ENCODE measurements around the gene DNM1L. TPM values are rescaled to one million over a fixed set of nuclear protein-coding genes. Genes with fewer than 3 reads are reported as not detected.

DNM1L gene
- polyA plus RNA-seq, 3 donors = 23.6 to 45.6 (median 31.5) TPM

DNA sequence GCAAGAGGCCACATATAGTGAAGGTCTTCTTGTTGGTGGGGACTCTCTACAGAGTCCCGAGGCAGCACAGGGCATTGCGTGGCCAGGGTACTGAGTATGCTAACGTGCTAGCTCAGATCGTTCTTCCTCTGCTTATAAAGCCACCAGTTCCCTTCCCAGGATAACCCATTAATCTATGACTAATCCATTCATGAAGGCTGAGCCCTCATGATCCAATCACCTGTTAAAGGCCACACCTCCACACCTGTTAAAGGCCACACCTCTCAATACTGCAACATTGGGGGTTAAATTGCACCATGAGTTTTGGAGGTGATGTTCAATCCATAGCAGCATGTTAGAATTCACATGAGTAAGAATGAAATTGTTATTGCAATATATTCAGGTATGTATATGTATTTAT, 89.4 kb downstream of the DNM1L start:
- no peaks in the 10 kb centered on the region for H3K4me1 ChIP-seq (ENCODE audit: control insufficient read depth in 1 of 2, insufficient read depth in 2 of 2, low read length in 2 of 2)
- H3K36me3 ChIP-seq (replicated peaks in 1 of 2; ENCODE audit: control insufficient read depth in 1 of 2, insufficient read depth in 2 of 2, low read length in 2 of 2) = no peaks in the 10 kb centered on the region
- H3K27me3 ChIP-seq (ENCODE audit: control insufficient read depth in 2 of 2, insufficient read depth in 2 of 2, low read length in 2 of 2) = peaks cover 2 to 3% of the 10 kb centered on the region in 2 donors
- H3K79me2 ChIP-seq (ENCODE audit: insufficient read depth, low read length) = no peaks in the 10 kb centered on the region
- H3K4me3 ChIP-seq (replicated peaks in 1 of 3; ENCODE audit: low read depth in 2 of 3, low read length in 3 of 3) = no peak overlapping the region
- WGBS (ENCODE audit: insufficient coverage) = 89% methylated on average over 3 of the region's 4 CpGs
- no peak overlapping the region for H3K4me2 ChIP-seq (replicated peaks; ENCODE audit: extremely low read depth, low read length, poor library complexity, severe bottlenecking)
- H3K9me3 ChIP-seq (replicated peaks in 1 of 2; ENCODE audit: control insufficient read depth in 1 of 2, insufficient read depth in 1 of 2, low read length in 2 of 2) = no peaks in the 10 kb centered on the region
- H3K4me3 Mint-ChIP-seq = no peak overlapping the region
- TF ChIP-seq, protein P1, sequence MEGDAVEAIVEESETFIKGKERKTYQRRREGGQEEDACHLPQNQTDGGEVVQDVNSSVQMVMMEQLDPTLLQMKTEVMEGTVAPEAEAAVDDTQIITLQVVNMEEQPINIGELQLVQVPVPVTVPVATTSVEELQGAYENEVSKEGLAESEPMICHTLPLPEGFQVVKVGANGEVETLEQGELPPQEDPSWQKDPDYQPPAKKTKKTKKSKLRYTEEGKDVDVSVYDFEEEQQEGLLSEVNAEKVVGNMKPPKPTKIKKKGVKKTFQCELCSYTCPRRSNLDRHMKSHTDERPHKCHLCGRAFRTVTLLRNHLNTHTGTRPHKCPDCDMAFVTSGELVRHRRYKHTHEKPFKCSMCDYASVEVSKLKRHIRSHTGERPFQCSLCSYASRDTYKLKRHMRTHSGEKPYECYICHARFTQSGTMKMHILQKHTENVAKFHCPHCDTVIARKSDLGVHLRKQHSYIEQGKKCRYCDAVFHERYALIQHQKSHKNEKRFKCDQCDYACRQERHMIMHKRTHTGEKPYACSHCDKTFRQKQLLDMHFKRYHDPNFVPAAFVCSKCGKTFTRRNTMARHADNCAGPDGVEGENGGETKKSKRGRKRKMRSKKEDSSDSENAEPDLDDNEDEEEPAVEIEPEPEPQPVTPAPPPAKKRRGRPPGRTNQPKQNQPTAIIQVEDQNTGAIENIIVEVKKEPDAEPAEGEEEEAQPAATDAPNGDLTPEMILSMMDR (IDR thresholded peaks at IDR 0.05) = no peak
- H3K4me1 Mint-ChIP-seq = peaks cover 2% of the 10 kb centered on the region
- H3K27ac Mint-ChIP-seq = no peak overlapping the region
- H3K27ac ChIP-seq (ENCODE audit: low read depth in 1 of 2, low read length in 2 of 2) = no peak overlapping the region
- no peaks in the 10 kb centered on the region for H4K20me1 ChIP-seq (ENCODE audit: insufficient read depth, low read length)
- H2AFZ ChIP-seq (ENCODE audit: insufficient read depth, low read depth, low read length, poor library complexity, severe bottlenecking) = no peak overlapping the region
- intact Hi-C loops (cut with micrococcal nuclease) = no loop called here
- H3K9me3 Mint-ChIP-seq = peaks cover 0 to 1% (median 0%) of the 10 kb centered on the region in 7 donors
- no peak for DNase-seq
- peaks cover 2 to 12% (median 7%) of the 10 kb centered on the region in 3 donors for H3K27me3 Mint-ChIP-seq (ENCODE audit: low read depth in 3 of 3)
- no peaks in the 10 kb centered on the region for H3K36me3 Mint-ChIP-seq
- H3K9ac ChIP-seq (ENCODE audit: insufficient read depth, low read length, poor library complexity, severe bottlenecking) = no peak overlapping the region

GRCh38 chr12:32770141-32770540, 91.0 kb downstream of the DNM1L start:
- Mint-ChIP-seq H3K27ac (no peak overlapping the region), H3K27me3 (ENCODE audit: low read depth in 3 of 3) (peaks cover 0 to 14% (median 7%) of the 10 kb centered on the region in 3 donors), H3K4me1 (peaks cover 2% of the 10 kb centered on the region), H3K36me3 (no peaks in the 10 kb centered on the region), H3K9me3 (peaks cover 0 to 1% (median 0%) of the 10 kb centered on the region in 7 donors), H3K4me3 (no peak overlapping the region)
- Histone ChIP-seq H3K27ac (ENCODE audit: low read depth in 1 of 2, low read length in 2 of 2) (no peak overlapping the region), H3K27me3 (ENCODE audit: control insufficient read depth in 2 of 2, insufficient read depth in 2 of 2, low read length in 2 of 2) (peaks cover 2 to 3% of the 10 kb centered on the region in 2 donors), H3K79me2 (ENCODE audit: insufficient read depth, low read length) (no peaks in the 10 kb centered on the region), H4K20me1 (ENCODE audit: insufficient read depth, low read length) (no peaks in the 10 kb centered on the region), H3K36me3 (replicated peaks in 1 of 2; ENCODE audit: control insufficient read depth in 1 of 2, insufficient read depth in 2 of 2, low read length in 2 of 2) (no peaks in the 10 kb centered on the region), H3K4me2 (replicated peaks; ENCODE audit: extremely low read depth, low read length, poor library complexity, severe bottlenecking) (no peak overlapping the region), H2AFZ (ENCODE audit: insufficient read depth, low read depth, low read length, poor library complexity, severe bottlenecking) (no peak overlapping the region), H3K4me1 (ENCODE audit: control insufficient read depth in 1 of 2, insufficient read depth in 2 of 2, low read length in 2 of 2) (no peaks in the 10 kb centered on the region), H3K9me3 (replicated peaks in 1 of 2; ENCODE audit: control insufficient read depth in 1 of 2, insufficient read depth in 1 of 2, low read length in 2 of 2) (no peaks in the 10 kb centered on the region), H3K4me3 (replicated peaks in 1 of 3; ENCODE audit: low read depth in 2 of 3, low read length in 3 of 3) (no peak overlapping the region), H3K9ac (ENCODE audit: insufficient read depth, low read length, poor library complexity, severe bottlenecking) (no peak overlapping the region)
- DNase-seq = no peak
- TF ChIP-seq, protein P1 (IDR thresholded peaks at IDR 0.05) = no peak
- intact Hi-C loops (cut with micrococcal nuclease) = no loop called here
- no CpG with 5 or more reads among the region's 1 CpG for WGBS (ENCODE audit: insufficient coverage)

Measured in CD14-positive monocyte (primary cell).